Muscle layer of colon (tissue), 2 donors: ENCODE measurements around the gene REPIN1.
"Not testable (repeated sequence)": the region's sequence is repeated elsewhere in the genome, so short reads cannot be mapped to it uniquely, and the experiment has no call there.

ENCODE experiments used
- H3K27ac ChIP-seq: one replicate; pipeline ENCODE4 v1.7.0; 2013; ENCODE audit warnings: low read depth, mild to moderate bottlenecking, low read length, moderate library complexity
- H3K27me3 ChIP-seq, 2 donors: one replicate each; pipeline ENCODE4 v1.7.0; 2013; ENCODE audit warnings: low read length in 2 of 2, mild to moderate bottlenecking in 2 of 2; ENCODE audit not compliant: insufficient read depth in 2 of 2, control insufficient read depth in 1 of 2
- H3K36me3 ChIP-seq: one replicate; pipeline ENCODE4 v1.7.0; 2013; ENCODE audit warnings: mild to moderate bottlenecking, low read length; ENCODE audit not compliant: insufficient read depth
- H3K4me1 ChIP-seq: one replicate; pipeline ENCODE4 v1.7.0; 2013; ENCODE audit warnings: mild to moderate bottlenecking, low read length; ENCODE audit not compliant: insufficient read depth
- H3K4me3 ChIP-seq, 2 donors: one replicate each; pipeline ENCODE4 v1.7.0; 2013; ENCODE audit warnings: low read length in 2 of 2, low read depth in 1 of 2, mild to moderate bottlenecking in 1 of 2, moderate library complexity in 1 of 2
- H3K9ac ChIP-seq: one replicate; pipeline ENCODE4 v1.7.0; 2013; ENCODE audit warnings: low read length
- H3K9me3 ChIP-seq: one replicate; pipeline ENCODE4 v1.7.0; 2013; ENCODE audit warnings: mild to moderate bottlenecking, low read length
- donor health status: abdominal sarcoma.
- donor health status: Adenocarcinoma of cecum.

REPIN1 gene

GRCh38 chr7:150380463-150380862, 11.8 kb downstream of the REPIN1 start:
- no peaks in the 10 kb centered on the region for H3K27me3 ChIP-seq
- H3K4me1 ChIP-seq, result peaks cover 34% of the 10 kb centered on the region
- no peak overlapping the region for H3K27ac ChIP-seq
- no peaks in the 10 kb centered on the region for H3K9me3 ChIP-seq
- H3K36me3 ChIP-seq, result no peaks in the 10 kb centered on the region
- peak overlapping the region; percentile 35 to 95 for H3K4me3 ChIP-seq
- H3K9ac ChIP-seq, result no peak overlapping the region

GRCh38 chr7:150381096-150381495, 12.5 kb downstream of the REPIN1 start:
- no peaks in the 10 kb centered on the region for H3K27me3 ChIP-seq
- no peaks in the 10 kb centered on the region for H3K36me3 ChIP-seq
- H3K4me1 ChIP-seq, result peaks cover 34% of the 10 kb centered on the region
- no peaks in the 10 kb centered on the region for H3K9me3 ChIP-seq
- H3K27ac ChIP-seq, result no peak overlapping the region
- no peak overlapping the region for H3K9ac ChIP-seq
- H3K4me3 ChIP-seq, result no peak overlapping the region

DNA sequence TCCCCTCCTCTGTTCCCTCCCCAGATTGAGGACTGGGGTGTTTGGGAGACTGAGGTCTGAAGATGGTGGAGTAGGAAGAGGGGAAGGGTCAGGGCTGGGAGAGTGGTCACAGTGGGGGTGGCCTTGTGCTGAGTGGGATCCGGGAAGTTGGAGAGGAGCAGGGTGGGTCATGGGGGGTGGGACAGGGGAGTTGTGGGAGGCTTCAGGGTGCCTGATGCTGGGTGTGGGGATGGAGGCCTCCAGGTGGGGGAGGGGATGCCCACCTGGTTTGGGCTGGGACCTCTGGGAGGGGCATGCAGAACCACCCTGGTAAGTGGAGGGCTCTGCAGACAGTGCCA, 13.1 kb downstream of the REPIN1 start:
- no peak overlapping the region for H3K4me3 ChIP-seq
- H3K27ac ChIP-seq, result no peak overlapping the region
- H3K9me3 ChIP-seq, result no peaks in the 10 kb centered on the region
- H3K4me1 ChIP-seq, result peaks cover 34% of the 10 kb centered on the region
- H3K9ac ChIP-seq, result no peak overlapping the region
- H3K27me3 ChIP-seq, result no peaks in the 10 kb centered on the region
- H3K36me3 ChIP-seq, result no peaks in the 10 kb centered on the region

DNA sequence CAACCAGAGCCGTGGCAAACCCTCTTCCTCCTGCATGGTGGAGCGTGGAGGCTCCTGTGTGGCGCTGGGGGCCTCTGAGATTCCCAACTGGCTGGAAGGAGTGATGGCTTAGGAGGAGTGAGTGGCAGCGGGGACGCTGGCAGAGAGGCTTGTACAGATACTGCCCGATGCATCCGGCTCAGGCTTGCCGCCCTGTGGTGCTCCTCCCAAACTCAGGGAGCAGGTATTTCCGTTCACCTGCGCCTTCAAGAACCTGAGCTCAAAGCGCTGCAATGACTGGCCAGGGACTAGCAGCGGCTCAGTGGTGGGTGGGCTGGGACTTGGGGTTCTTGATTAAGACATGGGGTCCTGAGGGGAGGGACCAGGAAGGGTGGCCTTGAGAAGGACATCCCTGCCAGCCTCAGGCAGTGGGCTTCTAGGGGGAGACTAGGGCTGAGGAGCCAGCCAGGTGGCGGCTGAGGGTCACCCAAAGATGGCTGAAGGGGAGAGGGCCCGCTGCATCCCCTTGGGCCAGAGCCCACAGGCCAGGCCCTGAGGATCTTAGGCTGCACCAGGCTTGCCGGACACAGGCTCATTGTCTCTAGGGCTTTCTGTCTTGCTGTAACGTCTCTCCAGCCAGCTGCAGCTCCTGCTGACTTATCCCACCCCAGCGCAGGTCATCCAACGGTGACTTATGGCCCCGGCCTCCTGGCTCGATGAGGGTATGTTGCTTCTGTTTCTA, 13.7 kb downstream of the REPIN1 start:
- Histone ChIP-seq H3K9me3 (no peaks in the 10 kb centered on the region), H3K27me3 (no peaks in the 10 kb centered on the region), H3K9ac (no peak overlapping the region), H3K4me3 (no peak overlapping the region), H3K4me1 (peaks cover 34% of the 10 kb centered on the region), H3K27ac (no peak overlapping the region), H3K36me3 (no peaks in the 10 kb centered on the region)

GRCh38 chr7:150382844-150383225, 14.2 kb downstream of the REPIN1 start:
- Histone ChIP-seq H3K36me3 (no peaks in the 10 kb centered on the region), H3K9me3 (no peaks in the 10 kb centered on the region), H3K4me1 (peaks cover 34% of the 10 kb centered on the region), H3K9ac (no peak overlapping the region), H3K27ac (no peak overlapping the region), H3K27me3 (no peaks in the 10 kb centered on the region), H3K4me3 (no peak overlapping the region)

- H3K4me3 ChIP-seq, result no peak overlapping the region
- no peaks in the 10 kb centered on the region for H3K36me3 ChIP-seq
- peaks cover 37% of the 10 kb centered on the region for H3K4me1 ChIP-seq
- no peaks in the 10 kb centered on the region for H3K27me3 ChIP-seq
- H3K9me3 ChIP-seq, result no peaks in the 10 kb centered on the region
- no peak overlapping the region for H3K9ac ChIP-seq
- no peak overlapping the region for H3K27ac ChIP-seq
Observed at GRCh38 chr7:150383710-150384397, 15.2 kb downstream of the REPIN1 start.

- Histone ChIP-seq H3K9ac (no peak overlapping the region), H3K4me1 (peaks cover 44% of the 10 kb centered on the region), H3K9me3 (no peaks in the 10 kb centered on the region), H3K4me3 (no peak overlapping the region), H3K36me3 (peaks cover 3% of the 10 kb centered on the region), H3K27ac (no peak overlapping the region), H3K27me3 (no peaks in the 10 kb centered on the region)
Observed at GRCh38 chr7:150384406-150385301, 16.0 kb downstream of the REPIN1 start.

- no peak overlapping the region for H3K27ac ChIP-seq
- H3K4me1 ChIP-seq, result peaks cover 40% of the 10 kb centered on the region
- H3K9ac ChIP-seq, result no peak overlapping the region
- peaks cover 3% of the 10 kb centered on the region for H3K36me3 ChIP-seq
- no peaks in the 10 kb centered on the region for H3K27me3 ChIP-seq
- no peak overlapping the region for H3K4me3 ChIP-seq
- H3K9me3 ChIP-seq, result no peaks in the 10 kb centered on the region
Observed at GRCh38 chr7:150385302-150385723, 16.7 kb downstream of the REPIN1 start.

DNA sequence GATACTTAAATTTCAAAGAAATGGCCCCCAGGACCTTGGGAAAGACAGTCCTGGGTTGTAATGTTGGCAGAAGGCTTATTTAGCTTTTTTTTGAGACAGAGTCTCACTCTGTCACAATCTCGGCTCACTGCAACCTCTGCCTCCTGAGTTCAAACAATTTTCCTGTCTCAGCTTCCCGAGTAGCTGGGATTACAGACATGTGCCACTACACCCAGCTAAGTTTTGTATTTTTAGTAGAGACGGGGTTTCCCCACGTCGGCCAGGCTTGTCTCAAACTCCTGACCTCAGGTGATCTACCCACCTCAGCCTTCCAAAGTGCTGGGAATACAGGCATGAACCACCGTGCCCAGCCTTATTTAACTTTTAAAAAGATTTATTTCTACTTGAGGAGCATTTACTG, 17.3 kb downstream of the REPIN1 start:
- H3K27ac ChIP-seq, H3K9ac ChIP-seq: not testable (repeated sequence)
- H3K4me1 ChIP-seq, result peaks cover 35% of the 10 kb centered on the region

DNA sequence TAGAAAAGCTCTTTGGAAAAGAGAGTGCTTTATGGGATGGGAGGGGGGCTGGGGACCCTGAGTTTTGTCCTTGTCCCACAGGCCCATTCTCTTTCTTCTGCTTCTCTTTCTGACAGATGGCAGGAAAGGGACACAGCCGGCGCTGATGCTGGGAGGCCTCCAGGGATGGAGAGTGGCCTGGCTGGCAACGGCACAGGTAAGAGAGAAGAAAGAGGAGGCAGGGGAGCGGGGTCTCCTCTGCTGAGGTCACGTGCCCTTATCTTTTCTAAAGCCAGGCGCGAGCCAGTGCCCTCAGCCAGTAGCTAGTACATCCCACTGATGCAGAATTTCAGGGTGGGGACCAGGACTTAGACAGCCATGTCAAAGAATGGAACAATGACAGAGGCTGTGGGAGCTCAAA, 19.7 kb downstream of the REPIN1 start:
- Histone ChIP-seq H3K27me3 (no peaks in the 10 kb centered on the region), H3K36me3 (peaks cover 3% of the 10 kb centered on the region), H3K9ac (peak overlapping the region; percentile 33), H3K4me1 (peaks cover 26% of the 10 kb centered on the region), H3K4me3 (no peak overlapping the region), H3K9me3 (no peaks in the 10 kb centered on the region), H3K27ac (peak overlapping the region; percentile 47)

More for the DNA sequence above, 17.3 kb downstream of the REPIN1 start:
- not testable (repeated sequence) for H3K36me3 ChIP-seq, H3K9me3 ChIP-seq, H3K27me3 ChIP-seq, H3K4me3 ChIP-seq

DNA sequence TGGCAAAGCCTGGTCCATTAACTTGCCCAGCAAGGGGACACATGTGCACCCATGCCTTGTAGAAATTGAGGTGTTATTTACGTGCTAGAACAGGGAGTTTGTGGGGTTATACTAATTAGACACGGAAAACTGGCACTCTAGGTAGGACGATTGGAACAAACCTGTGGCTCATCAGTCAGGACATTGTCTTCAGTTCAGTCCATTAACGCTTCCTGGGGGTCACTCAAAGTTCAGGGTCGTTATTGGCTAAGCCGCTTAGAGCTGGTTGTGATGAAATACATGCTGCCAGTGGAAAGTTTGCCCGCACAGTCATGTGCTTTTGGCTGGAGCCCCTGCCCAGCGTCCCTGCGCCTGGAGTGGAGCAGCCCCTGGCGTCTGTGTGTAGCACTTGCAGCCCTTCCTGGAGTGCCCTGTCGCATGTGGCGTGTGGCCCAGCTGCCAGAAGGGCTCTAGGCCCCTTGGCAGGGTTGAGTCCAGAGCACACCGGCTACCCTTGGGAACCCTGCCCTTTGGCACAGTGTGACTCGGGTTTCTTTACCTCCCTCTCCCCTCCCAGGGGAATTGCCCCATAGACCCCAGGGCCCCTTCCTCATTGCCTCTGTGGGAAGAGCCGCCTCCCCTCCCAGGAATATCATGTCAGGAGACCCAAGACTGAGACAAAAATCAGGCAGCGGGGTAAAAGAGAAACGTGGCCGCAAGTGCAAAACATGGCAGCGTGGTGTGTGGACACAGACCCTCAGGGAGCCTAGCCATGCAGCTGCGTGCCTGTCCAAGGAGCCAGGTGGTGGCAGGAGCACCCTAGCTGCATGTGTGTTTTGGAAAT, 20.3 kb downstream of the REPIN1 start:
- Histone ChIP-seq H3K9ac (peak overlapping the region; percentile 33), H3K27ac (peak overlapping the region; percentile 47), H3K36me3 (peaks cover 3% of the 10 kb centered on the region), H3K9me3 (no peaks in the 10 kb centered on the region), H3K4me1 (peaks cover 21% of the 10 kb centered on the region), H3K27me3 (no peaks in the 10 kb centered on the region), H3K4me3 (no peak overlapping the region)
